UCSD-AML1 (cell line): ENCODE data around the gene NKIRAS2.
"Not testable (repeated sequence)": the region's sequence is repeated elsewhere in the genome, so short reads cannot be mapped to it uniquely, and the experiment has no call there.

Source experiments
- DNase-seq: peaks from one replicate; lab custom pipeline; 2025; ENCODE audit not compliant: unreplicated experiment; lab: John Stamatoyannopoulos, UW

NKIRAS2 gene

DNA sequence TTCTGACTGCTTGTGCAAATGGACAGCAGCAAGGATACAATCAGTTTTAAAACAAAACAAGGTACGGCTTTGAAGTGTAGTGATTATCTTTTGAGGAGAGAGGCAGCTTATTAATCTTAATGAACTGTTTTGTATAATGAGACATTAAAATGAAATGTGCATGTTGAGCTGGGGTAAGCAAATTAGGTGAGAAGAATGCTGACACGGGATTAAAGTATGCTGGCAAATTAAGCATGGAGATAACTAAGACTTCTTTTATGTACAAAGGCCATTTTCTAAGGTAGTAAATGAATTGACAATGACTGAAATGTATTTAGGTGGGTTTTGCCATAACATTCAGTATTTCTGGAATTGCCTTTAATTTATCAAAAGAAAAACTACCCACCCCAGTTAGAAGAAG lies 21.4 kb upstream of the NKIRAS2 start:
- no peak for DNase-seq

DNA sequence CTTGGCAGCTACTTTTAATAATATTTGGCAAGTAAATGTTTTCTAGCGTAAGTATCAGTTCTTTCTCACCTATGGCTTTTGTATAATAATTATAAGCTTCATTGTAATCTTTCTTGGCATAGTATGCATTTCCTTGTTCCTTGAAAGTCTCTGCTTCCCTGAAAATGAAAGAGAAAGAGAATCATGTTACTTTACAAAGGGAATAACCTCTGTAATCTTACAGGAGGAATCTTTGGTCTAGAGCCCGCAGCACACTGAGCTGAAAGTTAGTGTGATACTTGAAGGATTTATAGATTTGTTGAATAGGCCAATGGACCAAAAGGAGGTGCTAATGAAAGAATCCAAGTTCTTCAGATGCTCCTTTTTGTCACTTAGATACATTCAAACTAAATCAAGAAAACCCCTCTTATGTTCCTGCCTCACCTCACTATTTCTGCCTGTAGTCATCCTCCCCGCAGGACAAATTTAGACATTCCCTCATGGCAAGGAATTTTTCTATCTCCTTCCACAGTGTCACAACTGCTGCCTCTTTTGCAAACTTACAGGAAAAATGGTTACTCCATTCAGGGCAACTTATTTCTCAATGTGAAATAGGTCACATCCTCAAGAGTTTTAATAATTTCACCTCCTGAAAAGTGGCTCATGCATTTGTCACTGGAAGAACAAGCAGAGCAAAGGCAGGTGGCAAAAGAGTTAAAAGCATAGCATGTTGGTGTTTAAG lies 19.3 kb upstream of the NKIRAS2 start:
- DNase-seq = no peak

DNA sequence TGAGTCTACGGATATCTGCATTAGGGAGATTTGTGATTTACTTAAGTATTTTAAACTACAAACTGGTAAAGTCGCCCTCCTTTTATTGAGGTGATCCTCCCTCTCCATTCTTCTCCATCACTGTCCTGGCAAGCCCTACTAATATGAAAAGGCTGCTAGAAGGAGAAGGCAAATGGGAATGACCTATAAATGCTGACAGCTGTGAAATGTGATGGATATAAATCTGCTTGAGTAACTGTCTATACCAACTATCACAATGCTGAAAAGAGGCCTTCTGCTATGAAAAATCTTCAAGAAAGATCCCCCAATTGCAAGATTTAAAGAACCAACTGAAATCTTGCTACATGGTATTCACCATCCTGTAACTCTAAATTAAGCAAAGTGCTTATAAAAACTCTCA lies 18.2 kb upstream of the NKIRAS2 start:
- no peak for DNase-seq

DNA sequence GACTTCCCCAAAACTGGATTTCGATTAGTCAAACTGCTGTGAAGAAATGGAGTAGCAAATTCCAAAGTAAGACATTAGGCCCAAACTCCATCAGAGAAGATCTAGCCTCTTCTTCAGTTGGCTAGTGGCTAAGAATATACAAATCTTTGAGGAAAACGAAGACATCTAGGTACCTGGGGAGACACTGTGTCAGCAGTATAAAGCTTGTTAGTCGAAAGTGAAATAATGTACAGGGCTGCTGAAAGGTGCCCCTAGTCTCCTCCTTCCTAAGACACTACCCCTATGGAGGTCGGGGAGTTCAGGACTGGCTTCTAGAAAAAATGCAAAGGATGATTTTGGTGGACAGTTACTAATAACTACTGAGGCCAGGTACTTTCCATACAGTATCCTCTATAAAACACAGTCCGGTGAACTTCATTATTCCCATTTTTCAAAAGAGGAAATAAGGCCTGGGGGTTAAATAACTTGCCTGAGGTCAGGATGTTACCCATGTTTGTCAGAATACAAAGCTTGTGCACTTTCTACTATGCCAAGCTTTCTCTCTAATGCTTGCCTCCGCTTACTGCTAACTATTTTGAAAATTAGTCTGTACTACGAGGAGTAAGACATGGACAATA lies 17.6 kb upstream of the NKIRAS2 start:
- no peak for DNase-seq

DNA sequence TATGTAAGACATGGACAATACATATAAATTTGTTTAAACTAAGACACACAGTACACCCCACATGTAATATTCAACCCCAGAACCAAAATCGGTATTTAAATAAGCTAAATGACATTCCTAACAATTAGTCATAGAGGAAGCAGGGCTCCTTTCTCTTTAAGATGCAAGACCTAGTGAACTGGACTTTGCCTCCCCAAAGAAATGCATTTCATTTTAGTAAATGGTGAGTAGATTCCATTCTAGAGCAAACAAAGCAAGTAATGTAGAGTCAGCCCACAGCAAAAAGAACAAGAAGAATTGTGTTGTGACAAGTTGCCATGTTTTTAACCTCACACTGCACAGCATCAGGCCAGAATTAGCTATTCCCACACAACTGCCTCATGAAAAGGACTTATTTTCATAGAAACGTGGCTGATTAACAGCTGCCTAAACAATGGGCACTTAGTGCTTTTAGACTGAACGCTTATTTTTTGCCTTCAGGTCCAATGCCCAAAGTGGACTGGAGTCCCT lies 17.0 kb upstream of the NKIRAS2 start:
- no peak for DNase-seq

DNA sequence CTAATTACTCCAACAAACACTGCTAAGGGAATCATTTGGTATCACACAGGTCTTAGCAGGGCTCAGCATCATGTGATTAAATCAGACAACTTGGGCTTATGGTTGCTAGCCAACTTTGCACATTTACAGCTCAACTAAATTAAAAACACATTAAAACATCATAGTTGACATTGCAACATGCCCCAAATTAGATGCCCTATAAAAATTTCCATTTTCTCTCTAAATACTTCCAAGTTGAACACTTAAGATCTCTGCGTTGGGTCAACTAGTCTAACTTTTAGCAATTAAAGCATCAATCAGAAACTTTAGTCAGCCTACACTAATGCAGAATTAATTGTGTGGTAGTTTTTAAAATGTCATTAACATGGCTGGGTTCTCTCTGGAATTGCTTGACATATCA lies 14.7 kb upstream of the NKIRAS2 start:
- no peak for DNase-seq

DNA sequence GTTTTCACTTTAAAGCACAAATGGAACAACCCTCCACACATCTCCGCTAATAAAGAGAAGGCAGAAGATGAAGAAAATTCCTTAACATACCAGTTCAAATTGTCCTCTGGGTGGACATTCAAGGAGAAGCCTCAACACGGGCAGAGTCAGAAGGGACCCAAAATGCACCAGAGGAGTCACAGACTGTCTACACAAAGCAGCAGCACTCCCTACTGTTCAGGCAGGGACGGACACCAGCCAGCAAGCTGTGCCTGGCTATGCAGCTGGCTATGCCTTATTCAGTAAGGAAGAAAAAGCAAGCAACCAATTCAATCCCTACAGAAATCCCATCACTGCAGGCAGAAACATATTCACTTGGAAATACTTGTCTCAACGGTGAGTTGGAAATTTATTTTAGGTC lies 10.7 kb upstream of the NKIRAS2 start:
- no peak for DNase-seq

DNA sequence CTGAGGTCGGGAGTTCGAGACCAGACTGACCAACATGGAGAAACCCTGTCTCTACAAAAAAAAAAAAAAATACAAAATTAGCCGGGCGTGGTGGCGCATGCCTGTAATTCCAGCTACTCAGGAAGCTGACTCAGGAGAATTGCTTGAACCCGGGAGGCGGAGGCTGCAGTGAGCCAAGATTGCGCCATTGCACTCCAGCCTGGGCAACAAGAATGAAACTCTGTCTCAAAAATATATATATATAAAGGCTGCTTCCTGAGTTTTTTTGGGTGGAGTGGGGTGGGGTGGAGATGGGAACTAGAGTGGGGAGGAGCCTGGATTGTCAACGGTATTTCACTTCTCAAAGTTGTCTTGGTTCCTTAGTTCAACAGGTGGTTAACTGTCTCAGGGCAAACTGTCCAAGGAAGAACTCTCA lies 9.6 kb upstream of the NKIRAS2 start:
- peak; percentile 33 for DNase-seq

DNA sequence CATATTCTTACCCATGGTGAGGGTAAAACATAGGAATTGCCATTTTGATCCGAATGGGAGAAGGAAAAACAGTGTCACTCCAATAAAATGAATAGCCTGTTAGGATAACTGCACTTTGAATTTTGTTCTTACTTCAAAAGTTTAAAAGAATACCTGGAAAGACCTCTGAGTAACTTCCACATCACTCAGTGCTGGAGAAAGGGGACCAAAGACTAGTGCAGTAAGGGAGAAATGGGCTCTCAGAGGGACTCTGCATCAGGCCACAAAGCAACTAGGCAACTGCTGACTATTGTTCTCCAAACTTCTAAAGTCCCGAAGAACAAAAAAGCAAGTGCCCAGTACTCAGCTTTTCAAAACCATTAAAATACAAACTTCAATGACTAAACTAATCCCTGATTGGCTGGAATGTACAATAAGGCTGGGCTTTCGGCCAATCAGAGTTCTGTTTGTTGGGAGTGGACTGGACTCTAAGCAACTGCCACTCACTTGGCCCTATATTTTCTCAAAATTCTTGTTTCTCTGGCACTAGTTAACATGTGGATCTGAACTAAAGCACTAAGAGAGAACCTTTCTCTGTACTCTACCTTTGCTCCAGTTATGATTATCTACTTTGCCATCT lies 8.9 kb upstream of the NKIRAS2 start:
- DNase-seq = no peak

DNA sequence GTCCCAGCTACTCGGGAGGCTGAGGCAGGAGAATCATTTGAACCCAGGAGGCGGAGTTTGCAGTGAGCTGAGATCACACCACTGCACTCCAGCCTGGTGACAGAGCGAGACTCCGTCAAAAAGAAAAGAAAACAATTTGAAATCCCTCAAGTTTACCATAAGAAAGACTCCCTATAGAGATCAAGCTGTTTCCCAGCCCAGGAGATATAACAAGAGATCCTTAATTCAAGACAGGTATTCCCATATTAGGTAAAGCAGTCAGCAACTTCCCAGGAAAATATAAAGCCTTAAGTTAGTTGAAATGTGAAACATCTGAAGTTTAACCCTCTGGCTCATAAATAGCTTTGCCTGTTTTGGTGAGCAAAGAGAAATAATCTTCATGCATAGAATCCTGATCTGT lies 7.5 kb upstream of the NKIRAS2 start:
- DNase-seq = not testable (repeated sequence)

DNA sequence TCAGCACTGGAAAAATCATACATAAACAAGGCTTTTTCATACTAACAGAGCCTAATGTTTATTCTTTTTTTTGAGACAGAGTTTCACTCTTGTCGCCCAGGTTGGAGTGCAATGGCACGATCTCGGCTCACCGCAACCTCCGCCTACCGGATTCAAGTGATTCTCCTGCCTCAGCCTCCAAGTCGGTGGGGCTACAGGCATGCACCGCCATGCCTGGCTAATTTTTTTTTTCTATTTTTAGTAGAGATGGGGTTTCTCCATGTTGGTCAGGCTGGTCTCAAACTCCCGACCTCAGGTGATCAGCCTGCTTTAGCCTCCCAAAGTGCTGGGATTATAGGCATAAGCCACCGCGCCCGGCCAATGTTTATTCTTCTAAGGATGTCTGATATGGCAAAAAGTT lies 6.2 kb upstream of the NKIRAS2 start:
- not testable (repeated sequence) for DNase-seq

DNA sequence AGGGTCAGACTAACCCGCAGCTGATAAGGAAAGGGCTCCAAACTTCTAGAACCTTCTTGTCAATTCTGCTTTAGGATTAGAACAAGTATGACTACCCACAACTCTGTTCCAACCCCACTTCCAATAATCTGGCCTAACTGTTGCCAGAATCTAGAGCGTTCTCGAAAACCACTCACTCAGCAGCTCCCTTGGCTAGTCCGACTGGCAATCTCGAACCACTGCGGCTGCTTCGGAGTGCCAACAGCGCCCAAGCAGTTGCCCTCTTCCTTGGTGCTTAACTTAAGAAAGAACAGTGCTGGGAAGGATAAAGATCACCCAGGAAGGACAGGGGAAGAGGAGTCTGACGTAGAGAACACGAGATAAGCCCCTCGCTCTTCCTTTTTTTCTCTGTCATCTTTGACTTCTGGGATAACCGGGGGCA lies 3.5 kb upstream of the NKIRAS2 start:
- DNase-seq = peak; percentile 35

DNA sequence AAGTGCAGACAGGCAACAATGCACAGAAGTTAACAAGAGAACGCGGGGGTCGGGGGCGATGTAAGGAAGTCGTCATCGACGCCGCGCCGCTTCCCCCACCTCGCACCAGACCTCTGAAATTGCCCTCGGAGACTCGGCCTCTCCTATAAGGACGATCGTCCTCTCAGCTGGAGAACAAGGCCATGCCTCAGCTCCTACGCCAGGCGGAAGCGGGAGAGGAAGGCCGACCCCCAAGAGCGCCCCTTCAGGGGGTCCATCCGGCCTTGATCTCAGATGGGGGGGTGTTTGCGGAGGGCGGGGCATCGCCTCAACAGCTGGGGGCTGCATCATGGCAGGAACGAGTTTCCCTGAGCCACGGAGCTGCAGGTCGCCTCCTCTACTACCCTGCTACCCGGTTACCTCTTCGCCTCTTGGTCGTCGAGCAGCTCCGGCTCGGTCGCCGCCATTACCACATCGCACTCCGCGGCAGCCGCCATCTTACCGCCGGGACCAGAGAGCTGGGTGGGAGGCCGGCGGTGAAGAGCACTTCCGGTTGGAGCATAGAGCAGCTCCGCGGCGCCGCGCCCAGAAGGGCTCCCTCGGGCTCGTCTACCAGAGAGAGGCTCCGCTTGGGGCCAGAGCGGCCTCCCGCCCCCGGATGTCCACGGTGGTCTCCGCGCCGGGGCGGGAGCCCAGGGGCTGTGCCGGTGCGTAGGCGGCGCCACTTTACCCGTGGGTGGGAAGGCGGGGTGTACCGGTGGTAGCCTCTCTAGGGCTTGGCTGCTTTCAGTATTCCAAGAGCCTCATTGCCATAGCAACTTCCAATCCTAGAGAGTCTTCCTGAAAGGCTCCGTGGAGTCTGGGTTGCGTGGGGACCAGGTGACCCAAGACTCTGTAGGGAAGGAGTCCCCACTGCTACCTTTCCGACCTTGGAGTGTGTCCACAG lies 2.7 kb upstream of the NKIRAS2 start, which contains the start of gene DNAJC7:
Gene DNAJC7 (minus strand): TSS at position 499 of the 925 bp plus-strand sequence. CDS start 23 bp downstream, at position 476.
- DNase-seq = peak; percentile 92

DNA sequence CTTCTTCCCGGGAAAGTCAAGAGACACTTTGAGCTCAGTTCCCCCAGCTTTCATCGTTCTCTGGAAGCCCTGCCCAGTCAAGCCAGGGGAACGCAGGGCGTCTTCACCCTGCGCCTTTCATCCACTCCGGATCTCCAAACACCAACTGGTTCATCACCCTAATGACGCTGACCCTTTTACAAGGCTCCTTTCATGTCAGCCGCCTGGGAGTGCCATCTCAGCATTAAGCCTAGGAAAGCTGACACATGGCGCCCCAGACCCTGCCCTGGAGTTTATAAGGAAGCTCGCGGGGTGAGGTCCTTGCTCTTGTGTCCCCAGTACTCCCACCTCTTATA lies 2.1 kb upstream of the NKIRAS2 start:
- DNase-seq = no peak

DNA sequence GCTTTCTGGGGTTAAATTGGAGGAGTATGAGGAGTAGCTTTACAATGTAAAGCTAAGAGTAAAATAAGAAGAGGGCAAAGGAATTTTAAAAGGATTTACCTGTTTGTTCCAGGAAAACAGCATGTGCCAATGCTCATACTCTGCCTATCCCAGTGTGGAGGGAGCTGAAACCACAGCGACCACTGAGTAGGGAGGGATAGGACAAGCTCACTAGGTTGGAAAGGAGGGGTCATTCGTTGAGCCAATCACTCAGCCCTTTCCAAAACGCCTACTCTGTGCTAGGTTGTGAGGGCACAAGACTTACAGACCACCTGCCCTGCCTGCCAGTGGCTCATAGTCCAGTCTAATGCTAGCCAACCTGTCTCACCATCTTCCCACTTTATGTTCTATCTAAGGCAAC lies 1.6 kb upstream of the NKIRAS2 start:
- DNase-seq = peak; percentile 22

DNA sequence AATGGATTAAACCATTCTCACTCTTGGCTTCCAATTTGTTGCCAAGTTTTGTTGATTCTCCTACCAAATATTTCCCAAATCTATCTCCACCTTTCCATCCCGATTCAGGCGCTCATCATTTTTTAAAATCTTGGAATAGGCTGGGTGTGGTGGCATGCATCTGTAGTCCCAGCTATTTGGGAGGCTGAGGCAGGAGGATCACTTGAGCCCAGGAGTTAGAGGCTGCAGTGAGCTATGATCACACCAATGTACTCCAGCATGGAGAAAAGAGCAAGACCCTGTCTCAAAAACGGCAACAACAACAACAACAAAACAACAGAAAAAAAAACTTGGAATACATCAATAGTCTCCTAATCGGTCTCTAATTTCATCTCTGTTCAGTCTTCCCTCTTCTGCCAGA lies 902 bp upstream of the NKIRAS2 start:
- DNase-seq = no peak

DNA sequence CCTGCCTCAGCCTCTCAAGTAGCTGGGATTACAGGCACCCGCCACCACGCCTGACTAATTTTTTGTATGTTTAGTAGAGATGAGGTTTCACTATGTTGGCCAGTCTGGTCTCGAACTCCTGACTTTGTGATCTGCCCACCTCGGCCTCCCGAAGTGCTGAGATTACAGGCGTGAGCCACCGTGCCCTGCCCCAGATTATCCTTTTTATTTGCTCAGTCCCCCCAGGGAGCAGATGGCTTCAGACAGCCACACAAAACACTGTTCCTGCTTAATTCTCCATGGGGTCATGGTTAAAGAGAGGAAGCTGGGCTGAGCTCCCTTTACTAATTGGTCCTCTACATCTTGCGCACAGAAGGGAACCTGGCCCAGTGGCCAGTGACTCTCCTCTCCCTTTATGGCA lies 955 bp downstream of the NKIRAS2 start:
- not testable (repeated sequence) for DNase-seq

DNA sequence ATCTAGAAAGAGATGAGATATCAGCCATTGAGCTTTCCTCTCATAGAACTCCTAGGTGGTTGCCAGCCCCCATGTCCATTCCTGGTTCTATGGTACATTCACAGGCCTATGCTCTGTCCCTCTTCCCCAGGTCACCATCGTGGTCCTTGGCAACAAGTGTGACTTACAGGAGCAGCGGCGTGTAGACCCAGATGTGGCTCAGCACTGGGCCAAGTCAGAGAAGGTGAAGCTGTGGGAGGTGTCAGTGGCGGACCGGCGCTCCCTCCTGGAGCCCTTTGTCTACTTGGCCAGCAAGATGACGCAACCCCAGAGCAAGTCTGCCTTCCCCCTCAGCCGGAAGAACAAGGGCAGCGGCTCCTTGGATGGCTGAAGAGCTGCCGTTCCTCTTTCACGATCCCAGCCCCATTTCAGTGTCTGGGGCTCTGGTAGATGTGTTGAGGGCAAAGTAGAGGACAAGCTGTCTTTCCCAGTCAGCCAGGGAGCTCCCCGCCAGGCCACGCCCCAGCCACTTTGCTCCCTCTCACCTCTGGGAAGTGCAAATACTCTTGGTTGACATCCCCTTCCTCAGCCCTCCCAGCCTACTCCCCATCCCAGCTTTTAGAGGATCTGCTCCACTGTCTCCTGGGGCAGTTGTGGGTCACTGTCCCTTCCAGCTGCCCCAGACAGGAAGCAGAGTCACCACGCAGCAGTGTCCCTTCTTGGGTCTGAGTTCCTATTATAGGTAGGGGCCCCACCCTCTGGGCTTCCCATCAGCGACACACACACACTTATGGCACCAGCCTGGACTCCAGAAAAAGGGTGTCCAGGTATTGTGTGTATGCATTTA lies 3.8 kb downstream of the NKIRAS2 start:
- peak; percentile 47 for DNase-seq

DNA sequence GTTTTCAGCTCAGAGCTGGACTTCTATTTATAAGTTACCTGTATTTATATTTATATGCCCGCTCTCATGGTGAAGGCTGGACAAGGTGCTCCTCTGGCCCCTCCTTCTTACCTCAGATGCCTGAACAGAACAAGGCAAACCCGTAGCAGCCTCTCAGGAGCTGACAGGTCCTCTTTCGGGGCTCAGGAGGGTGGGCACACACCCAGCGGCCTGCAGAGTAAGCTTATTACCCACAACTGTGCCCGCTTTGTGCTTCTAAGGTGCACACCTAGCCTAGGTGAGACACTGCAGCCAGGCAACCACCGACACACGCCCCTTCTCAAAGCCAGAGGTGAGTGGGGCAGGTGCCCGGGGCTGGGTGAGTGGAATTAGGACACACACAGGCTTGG lies 5.3 kb downstream of the NKIRAS2 start:
- no peak for DNase-seq

DNA sequence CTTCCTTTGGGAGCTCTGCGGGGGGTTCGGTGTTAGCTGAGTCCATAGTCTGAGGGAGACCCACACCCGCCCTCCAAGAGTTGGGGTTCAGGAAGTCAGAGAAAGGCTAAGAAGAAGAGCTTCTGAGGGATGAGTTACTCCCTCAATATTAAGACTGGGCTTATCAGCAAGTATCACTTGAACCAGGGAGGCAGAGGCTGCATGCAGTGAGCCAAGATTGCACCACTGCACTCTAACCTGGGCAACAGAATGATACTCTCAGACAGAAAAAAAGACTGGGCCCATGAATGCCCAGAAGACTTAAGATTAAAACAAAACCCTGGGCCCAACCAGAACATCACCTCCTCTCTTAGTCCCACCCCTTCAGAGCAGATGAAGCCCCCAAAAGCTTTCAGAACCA lies 6.0 kb downstream of the NKIRAS2 start:
- no peak for DNase-seq
